KBM-7 (cell line): ENCODE measurements around the gene UNK.
"Not testable (repeated sequence)": the region's sequence is repeated elsewhere in the genome, so short reads cannot be mapped to it uniquely, and the experiment has no call there.

ENCODE experiments used
- DNase-seq: peaks from one replicate; pipeline ENCODE4 v3.0.0-alpha.2; 2015
- in situ Hi-C: fragments of 300-500 bp; cut with MboI; formaldehyde crosslinking; loops from 2 replicates; pipeline ENCODE4 v1.14.3; 2020; ENCODE audit warnings: low sequenced_read_pairs, low pct_unique_long_range_greater_than_20kb, mixed read lengths

Gene UNK

DNA sequence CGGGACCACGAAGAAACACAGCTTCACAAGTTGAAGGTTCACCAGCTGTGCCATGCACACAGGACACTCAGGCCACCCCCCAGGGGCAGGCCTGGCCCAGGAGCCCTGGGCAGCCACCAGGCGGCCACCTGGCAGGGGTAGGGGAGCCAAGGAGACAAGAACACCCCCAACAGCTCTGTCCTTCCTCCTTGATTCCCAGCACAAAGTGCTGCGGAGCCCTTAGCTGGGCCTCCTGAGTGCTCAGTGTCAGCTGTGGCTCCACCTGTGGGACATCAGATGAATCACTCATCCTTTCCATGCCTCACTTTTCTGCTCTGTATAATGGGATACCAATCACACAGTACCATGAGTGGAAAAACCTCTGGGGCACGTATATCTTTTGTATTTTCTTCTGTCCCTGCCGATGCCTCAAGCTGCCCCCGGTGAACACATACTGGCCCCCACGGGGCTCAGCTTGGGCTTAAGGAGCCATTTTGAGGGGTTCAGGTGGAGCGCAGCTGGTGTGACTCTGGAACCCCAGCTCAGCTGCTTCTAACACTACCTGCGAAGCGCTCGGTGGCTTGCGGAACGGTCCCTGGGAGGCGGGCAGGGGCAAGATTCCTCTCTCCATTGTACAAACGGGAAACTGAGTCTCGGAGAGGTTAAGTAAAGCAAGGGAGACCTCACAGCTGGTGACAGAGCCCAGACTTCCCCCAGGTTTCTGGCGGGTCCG, 31.6 kb upstream of the UNK start:
- in situ Hi-C loops = no loop called here
- no peak for DNase-seq

DNA sequence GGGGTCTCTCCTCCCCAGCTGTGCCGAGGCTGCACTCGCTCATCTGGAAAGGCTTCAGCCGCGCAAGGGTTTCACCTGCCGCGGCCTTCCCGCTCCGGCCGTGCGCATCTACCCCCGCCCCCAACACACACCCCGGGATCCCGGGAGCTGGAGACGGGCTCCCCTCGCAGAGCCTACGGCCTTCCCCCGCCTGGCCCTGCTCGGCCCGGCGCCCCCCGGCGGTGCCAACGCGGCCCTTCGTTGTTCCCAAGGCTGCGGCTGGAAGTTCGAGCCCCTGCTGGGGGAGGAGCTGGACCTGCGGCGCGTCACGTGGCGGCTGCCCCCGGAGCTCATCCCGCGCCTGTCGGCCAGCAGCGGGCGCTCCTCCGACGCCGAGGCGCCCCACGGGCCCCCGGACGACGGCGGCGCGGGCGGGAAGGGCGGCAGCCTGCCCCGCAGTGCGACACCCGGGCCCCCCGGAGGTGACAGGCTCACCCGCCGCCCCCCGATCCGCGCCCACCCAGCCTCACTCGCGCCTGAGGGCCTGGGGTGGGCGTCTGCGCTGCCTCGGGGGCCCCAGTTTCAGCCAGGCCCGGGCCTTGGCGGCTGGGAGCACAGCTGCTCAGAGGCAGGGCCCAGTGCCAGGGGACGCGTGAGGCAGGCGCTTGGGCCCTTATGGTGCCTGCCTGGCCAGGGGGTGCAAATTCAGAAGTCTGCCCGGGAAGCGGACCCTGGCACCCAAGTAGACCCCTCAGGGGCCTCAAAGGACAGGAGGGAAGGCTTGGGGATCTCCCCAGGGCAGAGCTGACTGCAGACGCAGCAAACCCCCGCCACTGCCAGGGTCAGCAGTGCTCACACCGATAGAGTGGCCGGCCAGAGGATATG, 30.9 kb upstream of the UNK start:
- DNase-seq = peak; percentile 74
- in situ Hi-C loops = no loop called here

GRCh38 chr17:75754378-75755204, 30.0 kb upstream of the UNK start:
- DNase-seq = no peak
- in situ Hi-C loops = no loop called here

DNA sequence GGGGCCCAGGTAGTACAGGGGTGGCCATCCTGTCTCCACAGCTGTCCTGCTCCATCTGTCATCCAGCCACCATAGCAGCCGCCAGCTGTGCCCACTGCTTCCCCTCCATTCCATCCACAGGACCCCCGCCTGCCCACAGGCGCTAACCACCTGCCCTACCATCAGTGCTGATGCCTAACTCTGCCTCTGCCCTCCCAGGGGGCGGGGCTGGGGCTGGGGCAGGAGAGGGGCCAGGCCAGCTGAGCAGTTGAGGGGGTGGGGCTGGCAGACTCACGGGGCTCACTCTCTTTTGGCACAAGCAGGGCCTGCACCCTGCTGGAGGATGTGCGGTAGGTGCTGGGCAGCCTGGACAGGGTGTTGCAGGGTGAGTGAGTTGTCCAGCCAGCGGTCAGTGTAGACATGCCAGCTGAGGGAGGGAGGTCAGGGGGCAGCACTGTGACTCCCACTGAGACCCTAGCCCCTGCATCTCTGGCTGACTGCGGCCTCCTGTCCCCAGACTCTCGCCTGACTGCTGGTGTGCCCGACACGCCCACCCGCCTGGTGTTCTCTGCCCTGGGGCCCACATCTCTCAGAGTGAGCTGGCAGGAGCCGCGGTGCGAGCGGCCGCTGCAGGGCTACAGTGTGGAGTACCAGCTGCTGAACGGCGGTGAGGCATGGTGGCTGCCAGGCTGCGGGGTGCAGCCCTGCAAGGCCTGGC, 29.3 kb upstream of the UNK start:
- no peak for DNase-seq
- in situ Hi-C loops = no loop called here

GRCh38 chr17:75755990-75756389, 28.6 kb upstream of the UNK start:
- in situ Hi-C loops = no loop called here
- DNase-seq = no peak

DNA sequence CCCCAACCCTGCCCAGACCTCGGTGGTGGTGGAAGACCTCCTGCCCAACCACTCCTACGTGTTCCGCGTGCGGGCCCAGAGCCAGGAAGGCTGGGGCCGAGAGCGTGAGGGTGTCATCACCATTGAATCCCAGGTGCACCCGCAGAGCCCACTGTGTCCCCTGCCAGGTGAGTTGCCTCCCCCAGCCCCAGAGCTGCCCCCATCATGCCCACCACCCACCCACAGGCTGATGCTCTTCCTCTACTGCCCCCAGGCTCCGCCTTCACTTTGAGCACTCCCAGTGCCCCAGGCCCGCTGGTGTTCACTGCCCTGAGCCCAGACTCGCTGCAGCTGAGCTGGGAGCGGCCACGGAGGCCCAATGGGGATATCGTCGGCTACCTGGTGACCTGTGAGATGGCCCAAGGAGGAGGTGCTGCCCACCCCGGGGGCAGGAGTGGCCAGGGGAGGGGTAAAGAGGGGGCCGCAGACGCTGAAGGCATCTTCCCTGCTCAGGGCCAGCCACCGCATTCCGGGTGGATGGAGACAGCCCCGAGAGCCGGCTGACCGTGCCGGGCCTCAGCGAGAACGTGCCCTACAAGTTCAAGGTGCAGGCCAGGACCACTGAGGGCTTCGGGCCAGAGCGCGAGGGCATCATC, 28.0 kb upstream of the UNK start:
- no peak for DNase-seq
- in situ Hi-C loops = no loop called here

GRCh38 chr17:75757086-75757681, 27.4 kb upstream of the UNK start:
- no peak for DNase-seq
- in situ Hi-C loops = no loop called here

- no peak for DNase-seq
- in situ Hi-C loops = no loop called here
Observed at GRCh38 chr17:75758131-75758905, 26.3 kb upstream of the UNK start.

DNA sequence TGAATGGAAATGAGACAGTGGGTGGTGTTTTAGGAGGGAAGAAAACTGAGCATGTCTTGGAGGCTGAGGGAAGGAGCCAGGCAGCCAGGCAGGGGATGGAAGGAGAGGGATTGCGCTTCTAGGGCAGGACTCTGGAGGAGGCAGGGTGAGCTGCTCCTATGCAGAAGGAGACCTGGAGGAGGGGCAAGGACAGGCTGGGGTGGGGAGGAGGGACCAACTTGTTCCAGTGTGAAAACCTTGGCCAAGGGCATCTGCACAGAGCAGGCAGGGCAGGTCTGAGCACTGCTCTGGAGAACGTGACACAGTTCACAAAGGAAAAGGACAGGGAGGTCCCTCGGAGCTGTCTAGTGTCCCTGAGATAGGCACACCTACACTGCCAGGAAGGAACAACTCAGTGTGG, 25.1 kb upstream of the UNK start:
- in situ Hi-C loops = no loop called here
- no peak for DNase-seq

- DNase-seq, in situ Hi-C loops: not testable (repeated sequence)
Observed at GRCh38 chr17:75759978-75760640, 24.5 kb upstream of the UNK start.

DNA sequence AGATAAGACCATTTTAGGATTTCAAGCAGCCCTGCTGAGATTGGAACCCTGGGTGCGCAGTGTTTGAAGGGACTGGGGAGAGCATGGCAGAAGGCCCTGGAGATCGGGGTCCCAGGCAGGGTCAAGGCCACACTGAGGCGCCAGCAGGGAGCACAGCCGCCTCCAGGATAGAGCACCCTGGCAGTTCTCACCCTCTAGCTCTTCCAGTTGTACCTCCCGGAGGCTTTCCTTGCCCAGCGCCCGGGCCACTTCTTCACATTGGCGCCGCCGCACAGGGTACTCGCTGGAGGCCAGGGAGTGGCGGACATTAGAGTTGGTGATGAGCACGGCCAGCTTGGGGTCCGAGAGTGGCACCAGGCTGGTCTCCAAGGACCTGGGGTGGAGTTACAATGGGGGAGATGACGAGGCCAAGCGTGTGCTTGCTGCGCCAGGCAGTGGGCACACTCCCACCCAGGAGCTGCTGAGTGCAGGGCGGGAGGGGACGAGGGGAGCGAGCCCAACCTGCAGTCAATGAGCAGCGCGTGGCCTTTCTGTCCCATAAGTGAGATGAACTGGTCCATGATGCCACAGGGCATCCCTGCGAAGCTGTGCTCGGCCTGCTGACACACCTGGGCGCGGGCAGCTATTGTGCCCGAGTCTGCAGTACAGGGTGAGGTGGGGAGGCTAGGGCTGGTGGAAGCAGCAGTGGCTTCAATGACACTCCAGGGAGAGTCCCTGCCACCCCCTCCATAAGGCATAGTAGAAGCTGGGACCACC, 21.9 kb upstream of the UNK start:
- in situ Hi-C loops = no loop called here

GRCh38 chr17:75763269-75763607, 21.4 kb upstream of the UNK start:
- in situ Hi-C loops = no loop called here

More for the DNA sequence above, 21.9 kb upstream of the UNK start:
- DNase-seq = no peak

GRCh38 chr17:75763613-75764416, 20.8 kb upstream of the UNK start:
- DNase-seq = no peak
- in situ Hi-C loops = no loop called here

More at GRCh38 chr17:75763269-75763607, 21.4 kb upstream of the UNK start:
- no peak for DNase-seq

GRCh38 chr17:75764417-75764710, 20.2 kb upstream of the UNK start:
- in situ Hi-C loops = no loop called here
- DNase-seq = no peak

DNA sequence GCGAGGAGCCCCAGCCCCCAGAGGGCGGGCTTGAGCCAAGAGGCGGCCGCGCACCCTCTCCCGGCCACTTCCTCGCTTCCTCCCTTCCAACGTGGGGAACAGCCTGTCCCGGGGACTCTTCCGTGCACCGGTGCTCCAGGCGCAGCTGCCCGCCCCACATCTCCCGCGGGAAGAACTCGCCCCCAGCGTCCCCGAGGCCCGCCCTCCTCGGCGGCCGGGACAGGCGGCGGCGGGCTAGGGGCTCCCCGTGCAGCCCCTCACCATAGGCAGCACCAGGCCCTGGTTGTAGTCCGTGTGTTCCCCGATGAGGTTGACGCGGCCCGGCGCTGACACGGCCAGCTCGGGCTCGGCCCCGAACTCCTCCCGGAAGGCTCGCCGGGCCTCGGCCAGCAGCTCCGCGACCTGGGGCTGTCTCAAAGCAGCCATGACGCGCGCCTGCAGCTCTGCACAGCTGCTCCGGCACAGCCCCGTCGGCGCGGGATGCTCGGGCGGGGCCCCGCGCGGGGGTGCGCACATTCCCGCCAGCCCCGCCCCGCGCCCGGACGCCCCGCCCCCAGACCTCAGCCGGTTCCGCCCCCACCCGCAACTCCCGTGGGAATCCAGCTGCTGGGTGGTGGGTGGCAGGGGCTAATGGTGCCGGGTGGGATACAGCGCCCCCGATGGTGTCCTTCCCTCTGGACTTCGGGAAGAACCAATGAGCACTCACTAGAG, 19.7 kb upstream of the UNK start, which contains the start of gene GALK1:
TSS of gene GALK1 (minus strand) at position 482 of the 711 bp plus-strand sequence. CDS start at position 426, 56 bp downstream.
- in situ Hi-C loops = no loop called here
- peak; percentile 85 for DNase-seq
